ENCODE measurements around the gene ADORA2B.

The ADORA2B gene

GRCh38 chr17:15998031-15998562 lies 53.2 kb downstream of the ADORA2B start:
- Histone ChIP-seq H3K9me3 (ENCODE audit: control insufficient read depth, insufficient read depth, low read depth, low read length) (no peaks in the 10 kb centered on the region), H3K36me3 (ENCODE audit: control insufficient read depth in 2 of 2, insufficient read depth in 1 of 2, low read length in 2 of 2) (peaks cover 31 to 47% of the 10 kb centered on the region in 2 experiments), H3K4me1 (ENCODE audit: control insufficient read depth, insufficient read depth, low read length) (no peaks in the 10 kb centered on the region), H3K27ac (ENCODE audit: extremely low read depth, low read depth, low read length) (no peak overlapping the region), H3K4me3 (ENCODE audit: low read depth, low read length) (no peak overlapping the region)
- CTCF ChIA-PET: interaction anchor here (0.6 to 4.2 kb wide), 9 partner anchors 18 to 934 kb away, joined by 3 to 36 read pairs (median 5); partner anchors contain the start of gene ADORA2B
- POLR2A ChIA-PET: interaction anchor here (1.2 to 2.8 kb wide), 4 partner anchors 11 to 383 kb away, joined by 3 to 14 read pairs (median 8); partner anchors contain the start of genes ADORA2B and UBB
- TF ChIP-seq ZNF114 (tag by site-specific recombination; IDR thresholded peaks at IDR 0.05) (no peak), ZNF433 (tag by site-specific recombination; IDR thresholded peaks at IDR 0.05; ENCODE audit: low read depth) (no peak), KLF8 (tag by site-specific recombination; IDR thresholded peaks at IDR 0.05) (no peak), ZNF626 (tag by site-specific recombination; IDR thresholded peaks at IDR 0.05) (no peak), ZNF140 (tag by site-specific recombination; IDR thresholded peaks at IDR 0.05) (no peak), CTCF (tag by site-specific recombination; IDR thresholded peaks at IDR 0.05) (no peak), ZNF175 (tag by site-specific recombination; IDR thresholded peaks at IDR 0.05) (no peak), ZNF362 (tag by site-specific recombination; IDR thresholded peaks at IDR 0.05) (no peak)
- TF ChIP-seq, protein P1, sequence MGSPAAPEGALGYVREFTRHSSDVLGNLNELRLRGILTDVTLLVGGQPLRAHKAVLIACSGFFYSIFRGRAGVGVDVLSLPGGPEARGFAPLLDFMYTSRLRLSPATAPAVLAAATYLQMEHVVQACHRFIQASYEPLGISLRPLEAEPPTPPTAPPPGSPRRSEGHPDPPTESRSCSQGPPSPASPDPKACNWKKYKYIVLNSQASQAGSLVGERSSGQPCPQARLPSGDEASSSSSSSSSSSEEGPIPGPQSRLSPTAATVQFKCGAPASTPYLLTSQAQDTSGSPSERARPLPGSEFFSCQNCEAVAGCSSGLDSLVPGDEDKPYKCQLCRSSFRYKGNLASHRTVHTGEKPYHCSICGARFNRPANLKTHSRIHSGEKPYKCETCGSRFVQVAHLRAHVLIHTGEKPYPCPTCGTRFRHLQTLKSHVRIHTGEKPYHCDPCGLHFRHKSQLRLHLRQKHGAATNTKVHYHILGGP (tag by site-specific recombination; IDR thresholded peaks at IDR 0.05): no peak
- TF ChIP-seq, protein P2, sequence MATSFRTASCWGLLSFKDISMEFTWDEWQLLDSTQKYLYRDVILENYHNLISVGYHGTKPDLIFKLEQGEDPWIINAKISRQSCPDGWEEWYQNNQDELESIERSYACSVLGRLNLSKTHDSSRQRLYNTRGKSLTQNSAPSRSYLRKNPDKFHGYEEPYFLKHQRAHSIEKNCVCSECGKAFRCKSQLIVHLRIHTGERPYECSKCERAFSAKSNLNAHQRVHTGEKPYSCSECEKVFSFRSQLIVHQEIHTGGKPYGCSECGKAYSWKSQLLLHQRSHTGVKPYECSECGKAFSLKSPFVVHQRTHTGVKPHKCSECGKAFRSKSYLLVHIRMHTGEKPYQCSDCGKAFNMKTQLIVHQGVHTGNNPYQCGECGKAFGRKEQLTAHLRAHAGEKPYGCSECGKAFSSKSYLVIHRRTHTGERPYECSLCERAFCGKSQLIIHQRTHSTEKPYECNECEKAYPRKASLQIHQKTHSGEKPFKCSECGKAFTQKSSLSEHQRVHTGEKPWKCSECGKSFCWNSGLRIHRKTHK (tag by site-specific recombination; IDR thresholded peaks at IDR 0.05): no peak
- TF ChIP-seq, protein P3, sequence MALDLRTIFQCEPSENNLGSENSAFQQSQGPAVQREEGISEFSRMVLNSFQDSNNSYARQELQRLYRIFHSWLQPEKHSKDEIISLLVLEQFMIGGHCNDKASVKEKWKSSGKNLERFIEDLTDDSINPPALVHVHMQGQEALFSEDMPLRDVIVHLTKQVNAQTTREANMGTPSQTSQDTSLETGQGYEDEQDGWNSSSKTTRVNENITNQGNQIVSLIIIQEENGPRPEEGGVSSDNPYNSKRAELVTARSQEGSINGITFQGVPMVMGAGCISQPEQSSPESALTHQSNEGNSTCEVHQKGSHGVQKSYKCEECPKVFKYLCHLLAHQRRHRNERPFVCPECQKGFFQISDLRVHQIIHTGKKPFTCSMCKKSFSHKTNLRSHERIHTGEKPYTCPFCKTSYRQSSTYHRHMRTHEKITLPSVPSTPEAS (tag by site-specific recombination; IDR thresholded peaks at IDR 0.05): no peak
- TF ChIP-seq, protein P4, sequence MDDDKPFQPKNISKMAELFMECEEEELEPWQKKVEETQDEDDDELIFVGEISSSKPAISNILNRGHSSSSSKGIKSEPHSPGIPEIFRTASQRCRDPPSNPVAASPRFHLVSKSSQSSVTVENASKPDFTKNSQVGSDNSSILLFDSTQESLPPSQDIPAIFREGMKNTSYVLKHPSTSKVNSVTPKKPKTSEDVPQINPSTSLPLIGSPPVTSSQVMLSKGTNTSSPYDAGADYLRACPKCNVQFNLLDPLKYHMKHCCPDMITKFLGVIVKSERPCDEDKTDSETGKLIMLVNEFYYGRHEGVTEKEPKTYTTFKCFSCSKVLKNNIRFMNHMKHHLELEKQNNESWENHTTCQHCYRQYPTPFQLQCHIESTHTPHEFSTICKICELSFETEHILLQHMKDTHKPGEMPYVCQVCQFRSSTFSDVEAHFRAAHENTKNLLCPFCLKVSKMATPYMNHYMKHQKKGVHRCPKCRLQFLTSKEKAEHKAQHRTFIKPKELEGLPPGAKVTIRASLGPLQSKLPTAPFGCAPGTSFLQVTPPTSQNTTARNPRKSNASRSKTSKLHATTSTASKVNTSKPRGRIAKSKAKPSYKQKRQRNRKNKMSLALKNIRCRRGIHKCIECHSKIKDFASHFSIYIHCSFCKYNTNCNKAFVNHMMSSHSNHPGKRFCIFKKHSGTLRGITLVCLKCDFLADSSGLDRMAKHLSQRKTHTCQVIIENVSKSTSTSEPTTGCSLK (tag by site-specific recombination; IDR thresholded peaks at IDR 0.05): no peak

DNA sequence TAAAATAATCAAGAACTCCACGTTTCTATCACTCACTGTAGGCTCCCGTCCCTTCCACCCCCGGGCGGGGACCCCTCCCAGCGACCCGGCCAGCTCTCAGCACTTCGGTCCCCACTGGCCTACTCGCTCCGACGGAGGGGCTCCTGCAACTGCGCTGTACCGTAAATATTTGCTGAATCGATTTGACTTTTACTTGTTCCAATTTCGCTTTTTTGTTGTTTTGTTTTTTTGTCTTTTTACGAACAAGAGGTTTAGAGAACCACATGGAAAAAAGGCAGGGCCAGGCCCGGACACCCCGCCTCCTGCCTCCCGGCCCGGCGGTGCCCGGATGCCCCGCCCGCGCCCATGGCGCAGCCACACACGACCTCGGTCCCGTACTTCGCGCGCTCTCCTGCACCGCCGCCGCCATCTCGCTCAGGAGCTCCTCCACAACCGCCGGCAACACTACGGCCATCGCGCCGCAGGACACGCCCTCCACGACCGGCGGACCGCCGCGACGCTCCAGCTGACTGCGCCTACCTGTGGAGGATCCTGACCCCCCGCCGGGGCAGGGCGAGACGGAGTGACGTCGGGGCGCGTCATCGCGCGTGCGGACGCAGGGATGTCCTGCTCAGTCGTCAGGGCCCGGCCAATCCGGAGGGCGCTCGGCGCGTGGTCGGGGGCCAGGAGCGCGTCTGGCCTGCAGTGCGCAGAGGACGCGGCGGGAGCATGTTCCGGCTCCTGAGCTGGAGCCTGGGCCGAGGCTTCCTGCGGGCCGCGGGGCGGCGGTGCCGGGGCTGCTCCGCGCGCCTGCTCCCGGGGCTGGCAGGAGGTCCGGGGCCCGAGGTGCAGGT lies 54.4 kb downstream of the ADORA2B start, which contains the start of the genes TTC19 and ZSWIM7:
Gene TTC19, plus strand, starts transcription at position 684 of the 833 bp plus-strand sequence. Its CDS starts 25 bp downstream, at position 709.
Gene ZSWIM7, minus strand, starts transcription at position 564 of the 833 bp plus-strand sequence. Its CDS starts 110 bp downstream, at position 454.
- peak within 1 kb of the TSS; percentile 89 for H3K4me3 ChIP-seq (ENCODE audit: low read depth, low read length)
- peak within 1 kb of the TSS; percentile 97 for H3K27ac ChIP-seq (ENCODE audit: extremely low read depth, low read depth, low read length)
- peaks cover 38 to 50% of the 10 kb centered on the region in 2 experiments for H3K36me3 ChIP-seq (ENCODE audit: control insufficient read depth in 2 of 2, insufficient read depth in 1 of 2, low read length in 2 of 2)
- POLR2A ChIA-PET: interaction anchor here (0.9 to 2.8 kb wide), 18 partner anchors 10 to 381 kb away, joined by 3 to 33 read pairs (median 4); partner anchors contain the start of genes ADORA2B, NCOR1, PIGL and UBB
- H3K4me1 ChIP-seq (ENCODE audit: control insufficient read depth, insufficient read depth, low read length): no peaks in the 10 kb centered on the region
- CTCF ChIA-PET: interaction anchor here (0.7 to 4.2 kb wide), 11 partner anchors 8 to 701 kb away, joined by 3 to 36 read pairs (median 4); partner anchors contain the start of gene ADORA2B
- H3K9me3 ChIP-seq (ENCODE audit: control insufficient read depth, insufficient read depth, low read depth, low read length): no peaks in the 10 kb centered on the region
- TF ChIP-seq ZNF514 (tag by site-specific recombination; IDR thresholded peaks at IDR 0.05) (no peak), ZNF658 (tag by site-specific recombination; IDR thresholded peaks at IDR 0.05) (no peak), KLF7 (tag by site-specific recombination; IDR thresholded peaks at IDR 0.05; ENCODE audit: borderline replicate concordance) (peak; percentile 94), ZSCAN30 (tag by site-specific recombination; IDR thresholded peaks at IDR 0.05) (peak; percentile 11; the same call in 1 of the 2 replicates), ZFHX2 (tag by site-specific recombination; conservative IDR thresholded peaks at IDR 0.05) (peak; percentile 70), ZFP41 (tag by site-specific recombination; IDR thresholded peaks at IDR 0.05; ENCODE audit: borderline replicate concordance) (no peak), ZNF23 (tag by site-specific recombination; IDR thresholded peaks at IDR 0.05; ENCODE audit: borderline replicate concordance) (no peak), ZNF558 (tag by site-specific recombination; IDR thresholded peaks at IDR 0.05) (no peak), ZNF155 (tag by site-specific recombination; IDR thresholded peaks at IDR 0.05) (no peak)

All from HEK293 (cell line).